CD8-positive, alpha-beta memory T cell (primary cell): ENCODE data around the gene DUSP1. TPM values are rescaled to one million over a fixed set of nuclear protein-coding genes. Genes with fewer than 3 reads are reported as not detected.

ENCODE experiments used
- CTCF ChIA-PET: fragments of 350-600 bp; sonication (Branson Sonifier 250); formaldehyde crosslinking; loops from one replicate; lab custom pipeline; 2021; ENCODE audit warnings: antibody characterized with exemption; lab: Charles Lee
- POLR2A ChIA-PET: fragments of 350-600 bp; sonication (Branson Sonifier 250); formaldehyde crosslinking; loops from one replicate; lab custom pipeline; 2021; ENCODE audit warnings: antibody characterized with exemption; lab: Charles Lee
- DNase-seq, 5 donors: peaks; one replicate each; pipeline versions ENCODE4 v3.0.0 to v3.0.0-alpha.2; 2020 to 2022; ENCODE audit warnings: mixed read lengths in 1 of 5
- H3K27ac ChIP-seq: one replicate; pipeline ENCODE4 v1.7.0; 2013; ENCODE audit warnings: low read depth, mild to moderate bottlenecking, low read length, moderate library complexity
- H3K27me3 ChIP-seq: 2 replicates; pipeline ENCODE4 v1.7.0; 2013; ENCODE audit warnings: low read length, mild to moderate bottlenecking; ENCODE audit not compliant: insufficient read depth, poor library complexity, severe bottlenecking
- H3K36me3 ChIP-seq: 2 replicates; pipeline ENCODE4 v1.7.0; 2013; ENCODE audit warnings: mild to moderate bottlenecking, low read length, moderate library complexity; ENCODE audit not compliant: insufficient read depth
- H3K4me1 ChIP-seq: 2 replicates; pipeline ENCODE4 v1.7.0; 2013; ENCODE audit warnings: mild to moderate bottlenecking, low read length, moderate library complexity; ENCODE audit not compliant: insufficient read depth
- H3K4me3 ChIP-seq: 2 replicates; pipeline ENCODE4 v1.7.0; 2013; ENCODE audit warnings: mild to moderate bottlenecking, low read length
- H3K9me3 ChIP-seq: 2 replicates; pipeline ENCODE4 v1.7.0; 2013; ENCODE audit warnings: mild to moderate bottlenecking, low read length
- H3K27ac Mint-ChIP-seq, 8 donors: one replicate each; pipeline ENCODE4 v1.8.0; 2020 to 2021; ENCODE audit warnings: mixed read lengths in 8 of 8, mild to moderate bottlenecking in 6 of 8, inconsistent platforms in 3 of 8, moderate library complexity in 3 of 8
- H3K27me3 Mint-ChIP-seq, 2 donors: one replicate each; pipeline ENCODE4 v1.8.0; 2020 to 2021; ENCODE audit warnings: mixed read lengths in 2 of 2, mild to moderate bottlenecking in 1 of 2, moderate library complexity in 1 of 2
- H3K36me3 Mint-ChIP-seq, 3 donors: one replicate each; pipeline ENCODE4 v1.8.0; 2020 to 2021; ENCODE audit warnings: mixed read lengths in 3 of 3, inconsistent platforms in 1 of 3, mild to moderate bottlenecking in 1 of 3
- H3K4me1 Mint-ChIP-seq, 3 donors: one replicate each; pipeline ENCODE4 v1.8.0; 2020 to 2021; ENCODE audit warnings: mixed read lengths in 3 of 3, inconsistent platforms in 1 of 3, mild to moderate bottlenecking in 1 of 3
- H3K4me3 Mint-ChIP-seq, 7 donors: one replicate each; pipeline ENCODE4 v1.8.0; 2020 to 2021; ENCODE audit warnings: mixed read lengths in 7 of 7, mild to moderate bottlenecking in 6 of 7, moderate library complexity in 4 of 7, inconsistent platforms in 2 of 7
- H3K9me3 Mint-ChIP-seq, 5 donors: one replicate each; pipeline ENCODE4 v1.8.0; 2020 to 2022; ENCODE audit warnings: mixed read lengths in 5 of 5, mild to moderate bottlenecking in 3 of 5, moderate library complexity in 2 of 5, inconsistent platforms in 1 of 5
- polyA plus RNA-seq: library from polyadenylated mRNA; unstranded; fragments of 300-500 nt; fragmentation: Illumina TruSeq; gene quantifications from one replicate; pipeline ENCODE4 v1.2.3, GENCODE V29; 2021
- total RNA-seq, 2 experiments: library from RNA; stranded (reverse); gene quantifications; one replicate each; pipeline ENCODE4 v1.2.3, GENCODE V29; 2021

The DUSP1 gene
- total and polyA plus RNA-seq, 3 experiments from 2014 or later: 9.4 to 1,007 (median 10.9) TPM

GRCh38 chr5:172762214-172763119, 8.5 kb downstream of the DUSP1 start:
- H3K4me1 ChIP-seq: peaks cover 23% of the 10 kb centered on the region
- POLR2A ChIA-PET: interaction anchor here (0.6 kb wide), 1 partner anchor 682 kb away, joined by 8 read pairs; no protein-coding TSS in a partner anchor
- H3K9me3 Mint-ChIP-seq: peaks cover 0 to 13% (median 5%) of the 10 kb centered on the region in 5 donors
- no peaks in the 10 kb centered on the region for H3K9me3 ChIP-seq
- H3K27ac ChIP-seq: no peak overlapping the region
- H3K36me3 Mint-ChIP-seq: peaks cover 1 to 7% (median 6%) of the 10 kb centered on the region in 3 donors
- peak overlapping the region in 3 of 8 donors; percentile 27 to 95 (median 40) for H3K27ac Mint-ChIP-seq
- CTCF ChIA-PET: interaction anchor here (0.7 to 3.1 kb wide), 3 partner anchors 48 to 170 kb away, joined by 3 to 19 read pairs (median 3); no protein-coding TSS in a partner anchor
- no peak overlapping the region for H3K4me3 Mint-ChIP-seq
- no peak for DNase-seq
- peaks cover 5 to 9% of the 10 kb centered on the region in 2 donors for H3K27me3 Mint-ChIP-seq
- no peaks in the 10 kb centered on the region for H3K36me3 ChIP-seq
- H3K4me3 ChIP-seq: no peak overlapping the region
- H3K4me1 Mint-ChIP-seq: peaks cover 29 to 38% (median 33%) of the 10 kb centered on the region in 3 donors
- H3K27me3 ChIP-seq: no peaks in the 10 kb centered on the region

GRCh38 chr5:172760959-172761358, 10.0 kb downstream of the DUSP1 start:
- H3K9me3 Mint-ChIP-seq: peaks cover 0 to 13% (median 5%) of the 10 kb centered on the region in 5 donors
- H3K27ac Mint-ChIP-seq: peak overlapping the region in 6 of 8 donors; percentile 20 to 71 (median 44)
- DNase-seq: no peak
- Histone ChIP-seq H3K9me3 (no peaks in the 10 kb centered on the region), H3K4me3 (no peak overlapping the region), H3K4me1 (peaks cover 17% of the 10 kb centered on the region), H3K36me3 (no peaks in the 10 kb centered on the region), H3K27ac (no peak overlapping the region), H3K27me3 (no peaks in the 10 kb centered on the region)
- peaks cover 0 to 6% (median 0%) of the 10 kb centered on the region in 3 donors for H3K36me3 Mint-ChIP-seq
- H3K4me1 Mint-ChIP-seq: peaks cover 18 to 26% (median 21%) of the 10 kb centered on the region in 3 donors
- CTCF ChIA-PET: interaction anchor here (0.9 to 2.3 kb wide), 7 partner anchors 10 to 171 kb away, joined by 3 to 8 read pairs (median 6); partner anchors contain the start of gene DUSP1
- peak overlapping the region in 1 of 7 donors; percentile 1 for H3K4me3 Mint-ChIP-seq
- H3K27me3 Mint-ChIP-seq: peaks cover 3 to 6% of the 10 kb centered on the region in 2 donors
- POLR2A ChIA-PET: interaction anchor here (0.8 kb wide), 1 partner anchor 9 kb away, joined by 6 read pairs; no protein-coding TSS in a partner anchor

- Mint-ChIP-seq H3K27me3 (peaks cover 3 to 6% of the 10 kb centered on the region in 2 donors), H3K27ac (peak overlapping the region in 3 of 8 donors; percentile 3 to 43 (median 14)), H3K36me3 (peaks cover 0 to 6% (median 0%) of the 10 kb centered on the region in 3 donors), H3K4me3 (no peak overlapping the region), H3K4me1 (peaks cover 10 to 18% (median 13%) of the 10 kb centered on the region in 3 donors), H3K9me3 (peaks cover 0 to 11% (median 5%) of the 10 kb centered on the region in 5 donors)
- Histone ChIP-seq H3K27ac (no peak overlapping the region), H3K9me3 (no peaks in the 10 kb centered on the region), H3K4me1 (peaks cover 11% of the 10 kb centered on the region), H3K4me3 (no peak overlapping the region), H3K27me3 (no peaks in the 10 kb centered on the region), H3K36me3 (no peaks in the 10 kb centered on the region)
- ChIA-PET POLR2A (interaction anchor here (0.5 to 0.8 kb wide), 2 partner anchors 10 to 1125 kb away, joined by 5 to 6 read pairs; no protein-coding TSS in a partner anchor), CTCF (interaction anchor here (1.6 to 2.3 kb wide), 3 partner anchors 12 to 45 kb away, joined by 5 to 8 read pairs (median 7); no protein-coding TSS in a partner anchor)
- no peak for DNase-seq
Measured at GRCh38 chr5:172760136-172760535, 10.9 kb downstream of the DUSP1 start.

GRCh38 chr5:172758834-172759149, 12.2 kb downstream of the DUSP1 start:
- H3K9me3 Mint-ChIP-seq: peaks cover 0 to 11% (median 5%) of the 10 kb centered on the region in 5 donors
- H3K4me1 Mint-ChIP-seq: peaks cover under 1 to 5% (median 3%) of the 10 kb centered on the region in 3 donors
- no peak overlapping the region for H3K27ac ChIP-seq
- DNase-seq: no peak
- peaks cover 3 to 6% of the 10 kb centered on the region in 2 donors for H3K27me3 Mint-ChIP-seq
- peaks cover 3% of the 10 kb centered on the region for H3K4me1 ChIP-seq
- H3K4me3 ChIP-seq: no peak overlapping the region
- H3K27me3 ChIP-seq: no peaks in the 10 kb centered on the region
- peaks cover 0 to 6% (median 0%) of the 10 kb centered on the region in 3 donors for H3K36me3 Mint-ChIP-seq
- no peaks in the 10 kb centered on the region for H3K9me3 ChIP-seq
- ChIA-PET POLR2A (no interaction called here), CTCF (interaction anchor here (1.2 to 2.3 kb wide), 3 partner anchors 12 to 44 kb away, joined by 3 to 7 read pairs (median 4); no protein-coding TSS in a partner anchor)
- no peaks in the 10 kb centered on the region for H3K36me3 ChIP-seq
- H3K27ac Mint-ChIP-seq: no peak overlapping the region
- peak overlapping the region in 3 of 7 donors; percentile 2 to 17 (median 2) for H3K4me3 Mint-ChIP-seq

GRCh38 chr5:172758077-172758833, 12.7 kb downstream of the DUSP1 start:
- Mint-ChIP-seq H3K9me3 (peaks cover 0 to 11% (median 5%) of the 10 kb centered on the region in 5 donors), H3K36me3 (peaks cover 0 to 6% (median 0%) of the 10 kb centered on the region in 3 donors), H3K27ac (peak overlapping the region in 1 of 8 donors; percentile 51), H3K4me1 (peaks cover 0 to 3% (median 0%) of the 10 kb centered on the region in 3 donors), H3K27me3 (peaks cover 6 to 8% of the 10 kb centered on the region in 2 donors), H3K4me3 (peak overlapping the region in 2 of 7 donors; percentile 2 to 17)
- CTCF ChIA-PET: interaction anchor here (1.2 to 2.3 kb wide), 3 partner anchors 12 to 43 kb away, joined by 3 to 7 read pairs (median 4); no protein-coding TSS in a partner anchor
- H3K9me3 ChIP-seq: no peaks in the 10 kb centered on the region
- no peak overlapping the region for H3K27ac ChIP-seq
- no peak overlapping the region for H3K4me3 ChIP-seq
- peaks cover 3% of the 10 kb centered on the region for H3K4me1 ChIP-seq
- no peak for DNase-seq
- H3K27me3 ChIP-seq: no peaks in the 10 kb centered on the region
- POLR2A ChIA-PET: no interaction called here
- no peaks in the 10 kb centered on the region for H3K36me3 ChIP-seq

- POLR2A ChIA-PET: no interaction called here
- Histone ChIP-seq H3K4me3 (no peak overlapping the region), H3K9me3 (no peaks in the 10 kb centered on the region), H3K27ac (no peak overlapping the region), H3K36me3 (no peaks in the 10 kb centered on the region), H3K27me3 (no peaks in the 10 kb centered on the region), H3K4me1 (peaks cover 3% of the 10 kb centered on the region)
- no peak for DNase-seq
- H3K4me3 Mint-ChIP-seq: no peak overlapping the region
- peaks cover 0 to 3% (median 0%) of the 10 kb centered on the region in 3 donors for H3K4me1 Mint-ChIP-seq
- peaks cover 0 to 11% (median 5%) of the 10 kb centered on the region in 5 donors for H3K9me3 Mint-ChIP-seq
- peaks cover 0 to 6% (median 0%) of the 10 kb centered on the region in 3 donors for H3K36me3 Mint-ChIP-seq
- H3K27me3 Mint-ChIP-seq: peaks cover 6 to 8% of the 10 kb centered on the region in 2 donors
- CTCF ChIA-PET: interaction anchor here (1.4 kb wide), 1 partner anchor 13 kb away, joined by 3 read pairs; no protein-coding TSS in a partner anchor
- peak overlapping the region in 1 of 8 donors; percentile 51 for H3K27ac Mint-ChIP-seq
Measured at GRCh38 chr5:172757394-172758010, 13.5 kb downstream of the DUSP1 start.
